Loucy (cell line): ENCODE data around the gene MRAP.
"Not testable (repeated sequence)": the region's sequence is repeated elsewhere in the genome, so short reads cannot be mapped to it uniquely, and the experiment has no call there.

Source experiments
- H2AFZ ChIP-seq: fragments of 200-600 bp; sonication (generic); 2 replicates; pipeline ENCODE4 v1.6.0; 2016; ENCODE audit warnings: antibody characterized with exemption, mild to moderate bottlenecking, low read length, moderate library complexity
- H3F3A ChIP-seq: fragments of 200-600 bp; 2 replicates; pipeline ENCODE4 v1.6.0; 2016; ENCODE audit warnings: antibody characterized with exemption, low read depth, mild to moderate bottlenecking
- H3K27me3 ChIP-seq: fragments of 200-600 bp; sonication (generic); 2 replicates; pipeline ENCODE4 v1.6.1; 2014; ENCODE audit warnings: low read length, mild to moderate bottlenecking; ENCODE audit not compliant: insufficient read depth, poor library complexity, severe bottlenecking
- H3K36me3 ChIP-seq: fragments of 200-600 bp; sonication (generic); 2 replicates; pipeline ENCODE4 v1.6.1; 2016; ENCODE audit warnings: low read length; ENCODE audit not compliant: insufficient read depth
- H3K4me1 ChIP-seq: fragments of 200-600 bp; sonication (generic); 2 replicates; pipeline ENCODE4 v1.5.1; 2014; ENCODE audit warnings: low read length, mild to moderate bottlenecking; ENCODE audit not compliant: insufficient read depth, poor library complexity, severe bottlenecking
- H3K4me2 ChIP-seq: fragments of 200-600 bp; sonication (generic); 2 replicates; pipeline ENCODE4 v1.6.0; 2014; ENCODE audit warnings: antibody characterized with exemption, low read length, low read depth, mild to moderate bottlenecking; ENCODE audit not compliant: poor library complexity, severe bottlenecking
- H3K4me3 ChIP-seq: fragments of 200-600 bp; sonication (generic); 2 replicates; pipeline ENCODE4 v1.5.1; 2014; ENCODE audit warnings: low read length, mild to moderate bottlenecking, mixed read lengths; ENCODE audit not compliant: poor library complexity, severe bottlenecking
- H3K79me2 ChIP-seq: fragments of 200-600 bp; sonication (generic); 2 replicates; pipeline ENCODE4 v1.6.1; 2014; ENCODE audit warnings: low read length; ENCODE audit not compliant: insufficient read depth
- H3K9ac ChIP-seq: fragments of 200-600 bp; sonication (generic); 2 replicates; pipeline ENCODE4 v1.6.0; 2014; ENCODE audit warnings: mild to moderate bottlenecking, low read depth, low read length, moderate library complexity; ENCODE audit not compliant: poor library complexity, severe bottlenecking
- H3K9me2 ChIP-seq: fragments of 200-600 bp; sonication (generic); replicated peaks from 2 replicates; pipeline ENCODE4 v1.6.1; 2016; ENCODE audit warnings: low read depth, low read length, mixed read lengths
- H3K9me3 ChIP-seq: fragments of 200-600 bp; sonication (generic); 2 replicates; pipeline ENCODE4 v1.6.1; 2014; ENCODE audit warnings: mild to moderate bottlenecking, antibody characterized with exemption, low read length, low read depth; ENCODE audit not compliant: insufficient read depth
- H4K20me1 ChIP-seq: fragments of 200-600 bp; sonication (generic); 2 replicates; pipeline ENCODE4 v1.6.0; 2014; ENCODE audit warnings: antibody characterized with exemption, low read length, mild to moderate bottlenecking; ENCODE audit not compliant: insufficient read depth, poor library complexity, severe bottlenecking
- CTCF ChIP-seq: fragments of 200-600 bp; sonication (generic); conservative IDR thresholded peaks from 2 replicates; pipeline ENCODE4 v1.5.1; 2014; ENCODE audit warnings: mild to moderate bottlenecking, antibody characterized with exemption, low read length
- EZH2phosphoT487 ChIP-seq: fragments of 200-600 bp; IDR thresholded peaks from 2 replicates; pipeline ENCODE4 v1.6.1; 2018; ENCODE audit warnings: antibody characterized with exemption, mild to moderate bottlenecking, moderate library complexity, borderline replicate concordance

Gene MRAP

GRCh38 chr21:32308696-32309095 is 10.0 kb downstream of the MRAP start:
- H3K4me1 ChIP-seq, result no peaks in the 10 kb centered on the region
- H2AFZ ChIP-seq, result no peak overlapping the region
- no peaks in the 10 kb centered on the region for H3K9me3 ChIP-seq
- no peak overlapping the region for H3K9ac ChIP-seq
- H3K27me3 ChIP-seq, result no peaks in the 10 kb centered on the region
- H3K9me2 ChIP-seq, result no peaks in the 10 kb centered on the region
- H3K4me2 ChIP-seq, result no peak overlapping the region
- H3K36me3 ChIP-seq, result no peaks in the 10 kb centered on the region
- H3K79me2 ChIP-seq, result no peaks in the 10 kb centered on the region
- H4K20me1 ChIP-seq, result no peaks in the 10 kb centered on the region
- TF ChIP-seq EZH2phosphoT487 (no peak), CTCF (no peak)
- H3K4me3 ChIP-seq, result no peak overlapping the region
- no peaks in the 10 kb centered on the region for H3F3A ChIP-seq

- no peaks in the 10 kb centered on the region for H3K27me3 ChIP-seq
- H3K4me2 ChIP-seq, result no peak overlapping the region
- no peaks in the 10 kb centered on the region for H4K20me1 ChIP-seq
Measured at GRCh38 chr21:32309906-32310460, 11.3 kb downstream of the MRAP start.

GRCh38 chr21:32310976-32311375 is 12.3 kb downstream of the MRAP start:
- H3K9me3 ChIP-seq, H3K4me1 ChIP-seq, H3K4me3 ChIP-seq, H3K79me2 ChIP-seq, H3K36me3 ChIP-seq, H3K9ac ChIP-seq, H2AFZ ChIP-seq, H3F3A ChIP-seq, H4K20me1 ChIP-seq, H3K9me2 ChIP-seq, H3K4me2 ChIP-seq, H3K27me3 ChIP-seq: not testable (repeated sequence)

More at GRCh38 chr21:32309906-32310460, 11.3 kb downstream of the MRAP start:
- Histone ChIP-seq H2AFZ (no peak overlapping the region), H3K36me3 (no peaks in the 10 kb centered on the region), H3K9me3 (no peaks in the 10 kb centered on the region), H3F3A (no peaks in the 10 kb centered on the region), H3K9me2 (no peaks in the 10 kb centered on the region), H3K79me2 (no peaks in the 10 kb centered on the region), H3K4me3 (no peak overlapping the region), H3K4me1 (no peaks in the 10 kb centered on the region), H3K9ac (no peak overlapping the region)
- no peak for TF ChIP-seq CTCF
- no peak for TF ChIP-seq EZH2phosphoT487

GRCh38 chr21:32311621-32312020 is 13.0 kb downstream of the MRAP start:
- no peaks in the 10 kb centered on the region for H3K9me3 ChIP-seq
- no peak overlapping the region for H3K4me3 ChIP-seq
- no peak for TF ChIP-seq EZH2phosphoT487
- TF ChIP-seq CTCF, result no peak
- no peaks in the 10 kb centered on the region for H3K36me3 ChIP-seq
- no peak overlapping the region for H3K4me2 ChIP-seq
- no peak overlapping the region for H3K9ac ChIP-seq
- H3K4me1 ChIP-seq, result no peaks in the 10 kb centered on the region
- H2AFZ ChIP-seq, result no peak overlapping the region
- H3K9me2 ChIP-seq, result no peaks in the 10 kb centered on the region
- H3K79me2 ChIP-seq, result no peaks in the 10 kb centered on the region
- H3K27me3 ChIP-seq, result no peaks in the 10 kb centered on the region
- H4K20me1 ChIP-seq, result no peaks in the 10 kb centered on the region
- H3F3A ChIP-seq, result no peaks in the 10 kb centered on the region
